ENCODE data around the gene PLAAT3.

The PLAAT3 gene

DNA sequence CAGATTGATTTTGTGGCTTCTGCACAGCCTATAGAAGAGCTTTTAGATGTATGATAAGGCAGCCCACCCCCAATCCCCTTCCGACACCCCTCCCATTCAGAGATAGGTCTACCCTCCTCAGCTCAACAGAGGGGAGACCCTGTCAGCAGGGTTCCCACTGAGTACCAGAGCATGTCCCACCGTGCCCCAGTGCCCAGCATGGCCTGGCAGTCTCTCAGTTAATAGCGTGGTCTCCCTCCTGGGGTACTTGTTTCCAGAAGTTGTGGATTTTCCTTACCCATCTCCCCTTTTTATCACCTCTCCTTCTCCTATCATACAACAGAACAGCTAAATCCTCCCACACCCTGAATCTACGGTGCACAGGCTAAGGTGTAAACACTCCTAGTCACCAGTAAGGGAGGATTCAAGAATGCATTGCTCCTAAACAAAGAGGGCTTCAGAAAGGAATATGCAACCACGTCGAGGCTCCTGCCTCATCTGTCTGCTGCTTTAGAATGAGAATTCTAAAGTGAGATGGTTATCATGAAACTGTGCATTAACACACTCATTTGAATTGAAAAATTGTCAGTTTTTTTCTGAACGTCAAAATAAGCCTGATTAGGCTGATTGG lies 57.7 kb downstream of the PLAAT3 start (continued):
- TF ChIP-seq ZNF555 (tag by site-specific recombination; conservative IDR thresholded peaks at IDR 0.05) (no peak), ZNF157 (tag by site-specific recombination; IDR thresholded peaks at IDR 0.05) (no peak), ZNF830 (tag by site-specific recombination; IDR thresholded peaks at IDR 0.05; ENCODE audit: low read depth) (no peak)
- TF ChIP-seq, protein P1, sequence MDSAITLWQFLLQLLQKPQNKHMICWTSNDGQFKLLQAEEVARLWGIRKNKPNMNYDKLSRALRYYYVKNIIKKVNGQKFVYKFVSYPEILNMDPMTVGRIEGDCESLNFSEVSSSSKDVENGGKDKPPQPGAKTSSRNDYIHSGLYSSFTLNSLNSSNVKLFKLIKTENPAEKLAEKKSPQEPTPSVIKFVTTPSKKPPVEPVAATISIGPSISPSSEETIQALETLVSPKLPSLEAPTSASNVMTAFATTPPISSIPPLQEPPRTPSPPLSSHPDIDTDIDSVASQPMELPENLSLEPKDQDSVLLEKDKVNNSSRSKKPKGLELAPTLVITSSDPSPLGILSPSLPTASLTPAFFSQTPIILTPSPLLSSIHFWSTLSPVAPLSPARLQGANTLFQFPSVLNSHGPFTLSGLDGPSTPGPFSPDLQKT (IDR thresholded peaks at IDR 0.05; ENCODE audit: borderline replicate concordance, low read depth, low read length), result no peak
- TF ChIP-seq, protein P2, sequence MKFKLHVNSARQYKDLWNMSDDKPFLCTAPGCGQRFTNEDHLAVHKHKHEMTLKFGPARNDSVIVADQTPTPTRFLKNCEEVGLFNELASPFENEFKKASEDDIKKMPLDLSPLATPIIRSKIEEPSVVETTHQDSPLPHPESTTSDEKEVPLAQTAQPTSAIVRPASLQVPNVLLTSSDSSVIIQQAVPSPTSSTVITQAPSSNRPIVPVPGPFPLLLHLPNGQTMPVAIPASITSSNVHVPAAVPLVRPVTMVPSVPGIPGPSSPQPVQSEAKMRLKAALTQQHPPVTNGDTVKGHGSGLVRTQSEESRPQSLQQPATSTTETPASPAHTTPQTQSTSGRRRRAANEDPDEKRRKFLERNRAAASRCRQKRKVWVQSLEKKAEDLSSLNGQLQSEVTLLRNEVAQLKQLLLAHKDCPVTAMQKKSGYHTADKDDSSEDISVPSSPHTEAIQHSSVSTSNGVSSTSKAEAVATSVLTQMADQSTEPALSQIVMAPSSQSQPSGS (tag by site-specific recombination; IDR thresholded peaks at IDR 0.05; ENCODE audit: low read depth), result no peak

DNA sequence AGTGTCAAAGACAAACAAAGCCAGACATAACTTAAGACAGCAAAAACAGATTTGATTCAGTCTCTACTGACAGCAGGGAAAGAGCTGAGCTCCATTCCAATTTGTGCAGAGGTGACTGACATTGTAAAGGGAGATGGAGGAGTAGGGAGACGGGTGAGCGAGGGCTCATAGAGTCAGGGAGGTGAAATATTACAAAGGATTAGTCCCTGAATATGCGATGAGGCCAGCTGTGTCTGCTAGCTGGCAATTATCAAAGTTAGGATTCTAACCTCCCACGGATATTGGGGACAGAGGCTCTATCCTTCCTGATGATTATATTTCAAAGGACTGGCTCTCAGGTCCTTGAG lies 59.4 kb downstream of the PLAAT3 start:
- no peaks in the 10 kb centered on the region for H3K4me1 ChIP-seq (ENCODE audit: control insufficient read depth, insufficient read depth, low read length)
- no peak overlapping the region for H3K27ac ChIP-seq (ENCODE audit: extremely low read depth, low read depth, low read length)
- H3K9me3 ChIP-seq (ENCODE audit: control insufficient read depth, insufficient read depth, low read depth, low read length), result no peaks in the 10 kb centered on the region
- no peak overlapping the region for H3K4me3 ChIP-seq (ENCODE audit: low read depth, low read length)
- TF ChIP-seq ZNF501 (tag by site-specific recombination; IDR thresholded peaks at IDR 0.05) (no peak), ZNF596 (tag by site-specific recombination; IDR thresholded peaks at IDR 0.05) (no peak), ZNF549 (tag by site-specific recombination; IDR thresholded peaks at IDR 0.05) (no peak), ZNF114 (tag by site-specific recombination; IDR thresholded peaks at IDR 0.05) (no peak)
- TF ChIP-seq, protein P3, sequence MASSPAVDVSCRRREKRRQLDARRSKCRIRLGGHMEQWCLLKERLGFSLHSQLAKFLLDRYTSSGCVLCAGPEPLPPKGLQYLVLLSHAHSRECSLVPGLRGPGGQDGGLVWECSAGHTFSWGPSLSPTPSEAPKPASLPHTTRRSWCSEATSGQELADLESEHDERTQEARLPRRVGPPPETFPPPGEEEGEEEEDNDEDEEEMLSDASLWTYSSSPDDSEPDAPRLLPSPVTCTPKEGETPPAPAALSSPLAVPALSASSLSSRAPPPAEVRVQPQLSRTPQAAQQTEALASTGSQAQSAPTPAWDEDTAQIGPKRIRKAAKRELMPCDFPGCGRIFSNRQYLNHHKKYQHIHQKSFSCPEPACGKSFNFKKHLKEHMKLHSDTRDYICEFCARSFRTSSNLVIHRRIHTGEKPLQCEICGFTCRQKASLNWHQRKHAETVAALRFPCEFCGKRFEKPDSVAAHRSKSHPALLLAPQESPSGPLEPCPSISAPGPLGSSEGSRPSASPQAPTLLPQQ (tag by site-specific recombination; IDR thresholded peaks at IDR 0.05), result no peak
- TF ChIP-seq, protein P4, sequence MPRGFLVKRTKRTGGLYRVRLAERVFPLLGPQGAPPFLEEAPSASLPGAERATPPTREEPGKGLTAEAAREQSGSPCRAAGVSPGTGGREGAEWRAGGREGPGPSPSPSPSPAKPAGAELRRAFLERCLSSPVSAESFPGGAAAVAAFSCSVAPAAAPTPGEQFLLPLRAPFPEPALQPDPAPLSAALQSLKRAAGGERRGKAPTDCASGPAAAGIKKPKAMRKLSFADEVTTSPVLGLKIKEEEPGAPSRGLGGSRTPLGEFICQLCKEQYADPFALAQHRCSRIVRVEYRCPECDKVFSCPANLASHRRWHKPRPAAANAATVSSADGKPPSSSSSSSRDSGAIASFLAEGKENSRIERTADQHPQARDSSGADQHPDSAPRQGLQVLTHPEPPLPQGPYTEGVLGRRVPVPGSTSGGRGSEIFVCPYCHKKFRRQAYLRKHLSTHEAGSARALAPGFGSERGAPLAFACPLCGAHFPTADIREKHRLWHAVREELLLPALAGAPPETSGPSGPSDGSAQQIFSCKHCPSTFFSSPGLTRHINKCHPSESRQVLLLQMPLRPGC (tag by site-specific recombination; IDR thresholded peaks at IDR 0.05), result no peak
- TF ChIP-seq, protein P5, sequence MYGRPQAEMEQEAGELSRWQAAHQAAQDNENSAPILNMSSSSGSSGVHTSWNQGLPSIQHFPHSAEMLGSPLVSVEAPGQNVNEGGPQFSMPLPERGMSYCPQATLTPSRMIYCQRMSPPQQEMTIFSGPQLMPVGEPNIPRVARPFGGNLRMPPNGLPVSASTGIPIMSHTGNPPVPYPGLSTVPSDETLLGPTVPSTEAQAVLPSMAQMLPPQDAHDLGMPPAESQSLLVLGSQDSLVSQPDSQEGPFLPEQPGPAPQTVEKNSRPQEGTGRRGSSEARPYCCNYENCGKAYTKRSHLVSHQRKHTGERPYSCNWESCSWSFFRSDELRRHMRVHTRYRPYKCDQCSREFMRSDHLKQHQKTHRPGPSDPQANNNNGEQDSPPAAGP (tag by site-specific recombination; IDR thresholded peaks at IDR 0.05), result no peak
- no peaks in the 10 kb centered on the region for H3K36me3 ChIP-seq (ENCODE audit: control insufficient read depth in 2 of 2, insufficient read depth in 1 of 2, low read length in 2 of 2)
- POLR2A ChIA-PET, result no interaction called here
- CTCF ChIA-PET, result no interaction called here

DNA sequence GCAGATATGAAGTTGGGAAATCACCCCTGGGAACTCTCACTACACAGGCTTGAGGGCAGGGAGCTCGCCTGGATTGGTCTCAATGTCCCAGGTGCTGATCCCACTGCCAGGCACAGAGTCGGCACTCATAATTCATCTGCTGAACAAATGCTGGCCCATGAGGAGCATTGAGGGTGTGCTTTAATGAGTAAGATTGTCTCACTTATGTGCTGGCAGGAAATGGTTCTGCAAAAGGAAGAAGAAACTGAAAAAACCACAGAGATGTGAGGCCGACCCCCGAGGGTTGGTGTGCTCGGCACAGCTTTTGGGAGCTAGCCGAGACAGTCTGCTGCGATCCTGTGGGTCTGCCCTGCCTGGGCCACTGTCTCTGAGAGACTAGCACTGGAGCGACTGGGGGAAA lies 60.5 kb downstream of the PLAAT3 start:
- ChIA-PET CTCF (interaction anchor here (0.6 kb wide), 1 partner anchor 136 kb away, joined by 5 read pairs; no protein-coding TSS in a partner anchor), POLR2A (no interaction called here)
- Histone ChIP-seq H3K27ac (ENCODE audit: extremely low read depth, low read depth, low read length) (no peak overlapping the region), H3K9me3 (ENCODE audit: control insufficient read depth, insufficient read depth, low read depth, low read length) (no peaks in the 10 kb centered on the region), H3K4me3 (ENCODE audit: low read depth, low read length) (no peak overlapping the region), H3K4me1 (ENCODE audit: control insufficient read depth, insufficient read depth, low read length) (no peaks in the 10 kb centered on the region), H3K36me3 (ENCODE audit: control insufficient read depth in 2 of 2, insufficient read depth in 1 of 2, low read length in 2 of 2) (no peaks in the 10 kb centered on the region)
- TF ChIP-seq ZNF146 (tag by site-specific recombination; IDR thresholded peaks at IDR 0.05) (no peak), SP3 (tag by site-specific recombination; IDR thresholded peaks at IDR 0.05) (no peak), ZIC2 (tag by site-specific recombination; IDR thresholded peaks at IDR 0.05) (no peak), ZNF184 (tag by site-specific recombination; IDR thresholded peaks at IDR 0.05) (no peak), ZNF792 (tag by site-specific recombination; IDR thresholded peaks at IDR 0.05) (no peak), WT1 (tag by site-specific recombination; IDR thresholded peaks at IDR 0.05) (no peak), ZFHX2 (tag by site-specific recombination; conservative IDR thresholded peaks at IDR 0.05) (no peak), ZNF16 (tag by site-specific recombination; IDR thresholded peaks at IDR 0.05; ENCODE audit: low read depth) (no peak), ZNF624 (tag by site-specific recombination; IDR thresholded peaks at IDR 0.05) (no peak), ZNF292 (tag by site-specific recombination; IDR thresholded peaks at IDR 0.05; ENCODE audit: borderline replicate concordance, low read depth) (no peak), BCL11A (tag by site-specific recombination; IDR thresholded peaks at IDR 0.05; ENCODE audit: low read depth) (no peak), ZNF37A (tag by site-specific recombination; IDR thresholded peaks at IDR 0.05) (no peak)
- TF ChIP-seq, protein P6, sequence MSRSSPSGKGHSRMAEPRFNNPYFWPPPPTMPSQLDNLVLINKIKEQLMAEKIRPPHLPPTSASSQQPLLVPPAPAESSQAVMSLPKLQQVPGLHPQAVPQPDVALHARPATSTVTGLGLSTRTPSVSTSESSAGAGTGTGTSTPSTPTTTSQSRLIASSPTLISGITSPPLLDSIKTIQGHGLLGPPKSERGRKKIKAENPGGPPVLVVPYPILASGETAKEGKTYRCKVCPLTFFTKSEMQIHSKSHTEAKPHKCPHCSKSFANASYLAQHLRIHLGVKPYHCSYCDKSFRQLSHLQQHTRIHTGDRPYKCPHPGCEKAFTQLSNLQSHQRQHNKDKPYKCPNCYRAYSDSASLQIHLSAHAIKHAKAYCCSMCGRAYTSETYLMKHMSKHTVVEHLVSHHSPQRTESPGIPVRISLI (tag by site-specific recombination; IDR thresholded peaks at IDR 0.05), result no peak
- TF ChIP-seq, protein P1 (IDR thresholded peaks at IDR 0.05; ENCODE audit: borderline replicate concordance, low read depth, low read length), result no peak
